Suppressor macrophage treated with lipopolysaccharide for 1 hour (primary cell): ENCODE measurements around the gene PRUNE1.

Experiments used
- DNase-seq, 3 donors: peaks; one replicate each; pipeline ENCODE4 v3.0.0-alpha.2; 2020 to 2022

PRUNE1 gene

GRCh38 chr1:151007853-151008243 lies 401 bp upstream of the PRUNE1 start:
- no peak for DNase-seq

- no peak for DNase-seq
Measured at GRCh38 chr1:151009206-151009587, 948 bp downstream of the PRUNE1 start.

- no peak for DNase-seq
Measured at GRCh38 chr1:151009674-151010345, 1.6 kb downstream of the PRUNE1 start.

GRCh38 chr1:151010346-151010726 lies 2.1 kb downstream of the PRUNE1 start:
- no peak for DNase-seq

GRCh38 chr1:151011154-151011850 lies 3.1 kb downstream of the PRUNE1 start:
- no peak for DNase-seq

GRCh38 chr1:151012684-151013471 lies 4.6 kb downstream of the PRUNE1 start:
- no peak for DNase-seq

GRCh38 chr1:151013518-151013917 lies 5.3 kb downstream of the PRUNE1 start:
- no peak for DNase-seq

GRCh38 chr1:151024540-151025146 lies 16.4 kb downstream of the PRUNE1 start:
- peak; percentile 82 to 92 (median 90) for DNase-seq

- no peak for DNase-seq
Measured at GRCh38 chr1:151026460-151026859, 18.2 kb downstream of the PRUNE1 start.

GRCh38 chr1:151032164-151032563 lies 23.9 kb downstream of the PRUNE1 start:
- DNase-seq = no peak

- DNase-seq = no peak
Measured at GRCh38 chr1:151035167-151035566, 26.9 kb downstream of the PRUNE1 start.

GRCh38 chr1:151036356-151036755 lies 28.1 kb downstream of the PRUNE1 start, which contains the start of gene BNIPL:
Gene BNIPL (plus strand): TSS chr1:151036586. CDS start chr1:151036726, 140 bp downstream.
- no peak for DNase-seq

GRCh38 chr1:151037032-151037431 lies 28.8 kb downstream of the PRUNE1 start:
- DNase-seq = no peak

GRCh38 chr1:151039521-151039920 lies 31.3 kb downstream of the PRUNE1 start:
- no peak for DNase-seq

- DNase-seq = no peak
Measured at GRCh38 chr1:151043163-151043562, 34.9 kb downstream of the PRUNE1 start.

GRCh38 chr1:151047591-151047924 lies 39.3 kb downstream of the PRUNE1 start, which contains the start of gene C1orf56:
Gene C1orf56 (plus strand): TSS chr1:151047751. CDS start chr1:151047848, 97 bp downstream.
- peak; percentile 42 to 69 (median 43) for DNase-seq

GRCh38 chr1:151047925-151048644 lies 39.8 kb downstream of the PRUNE1 start:
- DNase-seq = peak; percentile 57 to 72 (median 65)

GRCh38 chr1:151048645-151049032 lies 40.4 kb downstream of the PRUNE1 start:
- DNase-seq = no peak

- no peak for DNase-seq
Measured at GRCh38 chr1:151049458-151049857, 41.2 kb downstream of the PRUNE1 start.

GRCh38 chr1:151050051-151050688 lies 41.9 kb downstream of the PRUNE1 start:
- no peak for DNase-seq

- DNase-seq = no peak
Measured at GRCh38 chr1:151051356-151052009, 43.2 kb downstream of the PRUNE1 start.
